ENCODE results near the gene ATP11B.

Gene ATP11B

DNA sequence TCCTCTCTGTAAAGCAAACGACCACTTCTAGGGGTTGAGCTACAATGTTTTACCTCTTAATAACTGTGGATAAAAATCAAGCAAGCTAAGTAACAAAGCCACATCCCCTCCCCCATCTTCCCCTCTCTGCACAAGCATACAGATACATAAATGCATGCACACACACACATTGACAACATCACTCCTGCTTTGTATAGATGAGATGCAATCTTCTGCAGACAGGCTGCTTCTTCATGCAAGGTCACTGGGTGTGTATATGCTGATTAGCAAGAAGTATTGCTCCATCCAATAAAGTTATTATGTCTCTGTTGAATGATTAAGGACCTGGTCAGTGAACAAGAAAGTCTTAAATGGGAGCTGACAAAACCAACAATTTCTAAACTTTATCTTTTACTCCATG lies 8.8 kb upstream of the ATP11B start:
- H3K4me2 ChIP-seq (ENCODE audit: low read length), result no peak overlapping the region
- H3K9ac ChIP-seq (ENCODE audit: low read depth, low read length), result no peak overlapping the region
- H3K9me3 ChIP-seq (replicated peaks; ENCODE audit: low read length), result no peaks in the 10 kb centered on the region
- peaks cover 17% of the 10 kb centered on the region for H3K4me1 ChIP-seq (ENCODE audit: control insufficient read depth, insufficient read depth, low read length)
- H3K36me3 ChIP-seq (ENCODE audit: insufficient read depth, low read length), result no peaks in the 10 kb centered on the region
- H3K27me3 ChIP-seq (ENCODE audit: control insufficient read depth, insufficient read depth, low read length), result no peaks in the 10 kb centered on the region
- H3K4me3 ChIP-seq (ENCODE audit: low read length), result no peak overlapping the region

DNA sequence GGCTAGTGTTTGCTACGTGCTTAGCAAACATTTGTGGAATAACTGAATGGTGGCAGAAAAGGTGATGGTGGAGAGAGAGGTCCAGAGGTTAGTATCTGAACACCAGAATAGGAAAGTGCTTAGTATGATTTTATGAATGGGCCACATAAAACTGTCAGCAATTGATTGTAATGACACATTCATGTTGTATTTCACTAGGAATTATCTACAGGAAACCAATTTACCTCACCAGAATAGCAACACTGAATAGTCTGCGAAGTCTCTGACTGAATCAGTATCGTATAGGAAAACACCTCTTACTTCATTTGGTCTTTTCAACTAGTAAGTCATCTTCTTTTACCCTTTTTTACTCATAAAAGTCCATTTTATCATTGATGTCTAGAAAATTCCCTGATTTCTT lies 8.2 kb upstream of the ATP11B start:
- no peaks in the 10 kb centered on the region for H3K36me3 ChIP-seq (ENCODE audit: insufficient read depth, low read length)

DNA sequence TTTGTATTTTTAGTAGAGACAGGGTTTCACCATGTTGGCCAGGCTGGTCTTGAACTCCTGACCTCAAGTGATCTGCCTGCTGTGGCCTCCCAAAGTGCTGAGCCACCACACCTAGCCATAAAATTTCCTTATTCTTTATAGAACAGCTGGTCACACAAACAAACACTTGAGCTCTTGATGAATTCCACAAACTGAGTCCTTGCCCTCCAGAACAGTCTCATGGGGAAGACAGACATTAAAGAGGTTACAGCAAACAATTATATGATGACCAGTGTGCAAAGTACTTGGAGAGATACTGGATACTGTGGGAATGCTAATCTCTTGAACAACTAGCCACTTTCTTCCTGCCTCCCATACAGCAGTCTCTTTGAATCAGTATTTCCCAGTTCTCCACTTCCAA lies 7.5 kb upstream of the ATP11B start:
- no peak overlapping the region for H3K9ac ChIP-seq (ENCODE audit: low read depth, low read length)
- no peak overlapping the region for H3K4me2 ChIP-seq (ENCODE audit: low read length)
- no peak overlapping the region for H3K4me3 ChIP-seq (ENCODE audit: low read length)
- no peaks in the 10 kb centered on the region for H3K36me3 ChIP-seq (ENCODE audit: insufficient read depth, low read length)
- peaks cover 17% of the 10 kb centered on the region for H3K4me1 ChIP-seq (ENCODE audit: control insufficient read depth, insufficient read depth, low read length)
- H3K9me3 ChIP-seq (replicated peaks; ENCODE audit: low read length), result no peaks in the 10 kb centered on the region
- H3K27me3 ChIP-seq (ENCODE audit: control insufficient read depth, insufficient read depth, low read length), result no peaks in the 10 kb centered on the region

More for the DNA sequence above, 8.2 kb upstream of the ATP11B start:
- H3K9me3 ChIP-seq (replicated peaks; ENCODE audit: low read length), result no peaks in the 10 kb centered on the region
- no peak overlapping the region for H3K4me3 ChIP-seq (ENCODE audit: low read length)
- H3K27me3 ChIP-seq (ENCODE audit: control insufficient read depth, insufficient read depth, low read length), result no peaks in the 10 kb centered on the region
- H3K4me1 ChIP-seq (ENCODE audit: control insufficient read depth, insufficient read depth, low read length), result peaks cover 17% of the 10 kb centered on the region
- H3K9ac ChIP-seq (ENCODE audit: low read depth, low read length), result no peak overlapping the region
- H3K4me2 ChIP-seq (ENCODE audit: low read length), result no peak overlapping the region

DNA sequence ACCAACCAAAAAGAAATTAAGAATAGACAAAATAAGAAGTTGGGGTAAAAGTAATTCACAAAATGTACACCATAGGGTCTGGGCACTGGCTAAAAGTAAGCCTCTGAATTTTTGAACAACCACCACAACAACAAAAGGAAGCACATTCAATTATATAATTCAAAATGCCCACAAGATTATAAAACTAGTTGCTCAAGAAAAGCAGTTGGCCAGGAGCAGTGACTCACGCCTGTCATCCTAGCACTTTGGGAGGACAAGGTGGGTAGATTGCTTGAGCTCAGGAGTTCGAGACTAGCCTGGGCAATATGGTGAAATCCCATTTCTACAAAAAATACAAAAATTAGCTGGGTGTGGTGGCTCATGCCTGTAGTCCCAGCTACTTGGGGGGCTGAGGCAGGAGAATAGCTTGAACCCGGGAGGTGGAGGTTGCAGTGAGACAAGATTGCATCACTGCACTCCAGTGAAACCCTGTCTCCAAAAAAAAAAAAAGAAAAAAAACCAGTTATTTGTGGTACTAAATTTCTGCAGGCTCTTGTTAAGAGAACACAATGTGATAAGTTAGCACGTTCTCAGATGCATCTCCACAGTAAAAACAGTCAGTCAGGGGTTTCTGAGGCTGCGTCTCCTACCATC lies 6.6 kb upstream of the ATP11B start:
- H3K9me3 ChIP-seq (replicated peaks; ENCODE audit: low read length), result no peaks in the 10 kb centered on the region

DNA sequence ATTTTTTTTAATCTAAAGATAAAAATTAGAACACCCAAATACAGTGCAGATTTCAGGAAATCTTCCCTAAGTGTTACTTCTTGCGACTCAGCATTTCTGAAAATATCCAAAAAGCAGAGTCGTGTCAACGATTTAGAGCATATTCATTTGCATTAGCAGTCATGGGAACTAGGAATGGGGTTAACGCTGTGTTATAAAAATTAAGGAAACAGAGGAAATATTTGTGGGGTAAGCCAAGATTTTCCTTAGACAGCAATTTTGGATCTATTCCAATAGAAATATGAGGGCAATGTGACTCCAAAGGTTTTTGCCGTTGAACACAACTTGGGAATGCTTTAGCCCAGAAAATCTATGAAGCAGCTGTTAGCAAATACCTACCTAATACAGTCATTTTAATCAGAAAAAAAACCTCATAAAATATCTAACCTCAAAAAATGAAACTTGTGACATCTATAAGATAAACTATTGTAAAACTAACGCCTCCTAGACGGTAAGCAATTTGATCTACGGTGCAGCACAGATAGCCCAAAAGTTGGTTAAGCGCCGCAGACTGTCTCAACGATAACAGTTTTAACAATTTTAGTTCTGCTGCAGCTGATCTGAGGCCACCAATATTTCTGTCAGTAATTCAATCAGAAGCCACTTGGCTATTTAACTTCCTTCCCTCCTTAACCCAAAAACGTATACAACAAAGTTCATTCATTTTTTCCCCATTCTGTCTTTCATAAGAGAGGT lies 5.8 kb upstream of the ATP11B start:
- H3K36me3 ChIP-seq (ENCODE audit: insufficient read depth, low read length), result no peaks in the 10 kb centered on the region
- H3K9me3 ChIP-seq (replicated peaks; ENCODE audit: low read length), result no peaks in the 10 kb centered on the region
- H3K4me3 ChIP-seq (ENCODE audit: low read length), result no peak overlapping the region
- no peaks in the 10 kb centered on the region for H3K27me3 ChIP-seq (ENCODE audit: control insufficient read depth, insufficient read depth, low read length)
- peaks cover 18% of the 10 kb centered on the region for H3K4me1 ChIP-seq (ENCODE audit: control insufficient read depth, insufficient read depth, low read length)
- peak overlapping the region; percentile 51 for H3K4me2 ChIP-seq (ENCODE audit: low read length)
- peak overlapping the region; percentile 9 for H3K9ac ChIP-seq (ENCODE audit: low read depth, low read length)

More for the DNA sequence above, 6.6 kb upstream of the ATP11B start:
- H3K9ac ChIP-seq (ENCODE audit: low read depth, low read length), result peak overlapping the region; percentile 9
- no peak overlapping the region for H3K4me3 ChIP-seq (ENCODE audit: low read length)
- no peaks in the 10 kb centered on the region for H3K27me3 ChIP-seq (ENCODE audit: control insufficient read depth, insufficient read depth, low read length)
- peak overlapping the region; percentile 51 for H3K4me2 ChIP-seq (ENCODE audit: low read length)
- peaks cover 17% of the 10 kb centered on the region for H3K4me1 ChIP-seq (ENCODE audit: control insufficient read depth, insufficient read depth, low read length)
- no peaks in the 10 kb centered on the region for H3K36me3 ChIP-seq (ENCODE audit: insufficient read depth, low read length)

DNA sequence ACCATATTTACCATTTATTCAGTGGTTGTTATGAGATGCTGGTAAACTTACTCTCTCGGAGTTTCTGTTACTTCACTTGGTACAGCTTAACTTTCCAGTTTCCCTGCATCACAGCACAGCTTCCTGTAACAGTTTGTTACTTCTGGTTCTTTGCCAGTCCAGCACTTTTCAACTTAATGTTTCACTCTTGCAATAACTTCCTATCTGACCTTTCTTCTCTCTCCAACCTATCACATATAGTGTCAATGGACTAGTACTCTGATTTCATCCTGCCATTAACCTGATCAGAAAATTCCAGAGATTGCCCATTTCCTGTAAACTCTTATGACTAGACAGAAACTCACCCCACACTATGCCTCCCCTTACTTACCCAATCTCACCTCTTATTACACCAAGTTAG lies 3.9 kb upstream of the ATP11B start:
- no peak overlapping the region for H3K4me2 ChIP-seq (ENCODE audit: low read length)
- H3K36me3 ChIP-seq (ENCODE audit: insufficient read depth, low read length), result no peaks in the 10 kb centered on the region
- no peak overlapping the region for H3K4me3 ChIP-seq (ENCODE audit: low read length)
- H3K9me3 ChIP-seq (replicated peaks; ENCODE audit: low read length), result no peaks in the 10 kb centered on the region
- H3K27me3 ChIP-seq (ENCODE audit: control insufficient read depth, insufficient read depth, low read length), result no peaks in the 10 kb centered on the region
- H3K4me1 ChIP-seq (ENCODE audit: control insufficient read depth, insufficient read depth, low read length), result peaks cover 21% of the 10 kb centered on the region
- no peak overlapping the region for H3K9ac ChIP-seq (ENCODE audit: low read depth, low read length)

DNA sequence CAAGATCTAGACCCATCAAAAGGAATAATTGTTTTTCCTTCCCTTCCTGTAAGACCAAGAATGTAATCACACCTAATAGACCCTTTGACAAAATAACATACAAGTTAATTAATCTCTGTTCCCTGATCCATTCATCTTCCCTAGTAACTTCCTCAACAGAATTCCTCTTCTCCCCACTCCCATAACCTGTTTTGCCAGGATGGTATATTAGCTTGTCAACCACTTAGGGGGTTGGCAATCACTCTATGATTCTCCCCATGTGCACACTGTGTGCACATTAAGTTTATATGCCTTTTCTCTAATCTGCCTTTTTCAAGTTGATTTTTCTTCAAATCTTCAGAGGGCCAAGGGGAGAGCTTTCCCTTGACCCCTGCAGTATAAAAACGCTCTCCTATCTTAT lies 2.7 kb upstream of the ATP11B start:
- Histone ChIP-seq H3K27me3 (ENCODE audit: control insufficient read depth, insufficient read depth, low read length) (no peaks in the 10 kb centered on the region), H3K4me2 (ENCODE audit: low read length) (no peak overlapping the region), H3K9ac (ENCODE audit: low read depth, low read length) (no peak overlapping the region), H3K4me1 (ENCODE audit: control insufficient read depth, insufficient read depth, low read length) (peaks cover 27% of the 10 kb centered on the region), H3K4me3 (ENCODE audit: low read length) (no peak overlapping the region), H3K36me3 (ENCODE audit: insufficient read depth, low read length) (no peaks in the 10 kb centered on the region), H3K9me3 (replicated peaks; ENCODE audit: low read length) (no peaks in the 10 kb centered on the region)

DNA sequence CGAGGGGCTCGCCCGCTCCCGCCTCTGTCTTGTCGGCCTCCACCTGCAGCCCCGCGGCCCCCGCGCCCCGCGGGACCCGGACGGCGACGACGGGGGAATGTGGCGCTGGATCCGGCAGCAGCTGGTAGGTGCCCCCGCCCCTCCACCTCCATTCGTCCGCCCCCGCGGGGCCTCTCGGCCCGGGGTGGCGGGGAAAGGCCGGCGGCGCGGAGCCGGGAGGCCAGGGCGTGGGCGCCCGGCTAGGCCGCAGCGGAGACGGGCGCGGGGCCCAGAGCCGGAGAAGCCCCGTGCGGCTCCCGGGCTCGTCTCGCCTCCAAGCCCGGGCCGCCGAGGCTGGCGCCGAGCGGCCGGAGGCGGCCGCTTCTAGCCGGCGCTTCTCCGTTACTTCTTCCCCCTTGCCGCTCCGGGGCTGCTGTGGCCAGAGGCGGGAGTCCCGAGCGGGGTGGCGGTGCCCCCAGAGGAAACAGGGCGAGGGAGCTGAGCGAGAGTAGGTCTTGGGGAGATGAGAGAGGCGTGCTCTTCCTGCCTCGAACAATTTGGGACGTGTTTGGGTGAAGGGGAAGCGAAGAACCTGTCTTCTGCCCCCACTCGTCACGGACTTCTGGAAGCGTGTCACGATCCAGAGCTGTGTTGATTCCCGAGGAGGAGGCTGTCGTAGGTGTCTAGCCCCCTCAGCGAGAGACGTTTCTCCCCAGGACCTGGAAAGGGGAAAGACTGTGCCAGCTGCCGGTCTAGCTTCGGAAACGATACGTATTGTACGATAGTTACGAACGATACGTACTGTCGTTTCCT lies 555 bp downstream of the ATP11B start:
- Histone ChIP-seq H3K4me1 (ENCODE audit: control insufficient read depth, insufficient read depth, low read length) (peaks cover 16% of the 10 kb centered on the region), H3K27me3 (ENCODE audit: control insufficient read depth, insufficient read depth, low read length) (no peaks in the 10 kb centered on the region), H3K4me2 (ENCODE audit: low read length) (peak overlapping the region; percentile 84), H3K9ac (ENCODE audit: low read depth, low read length) (peak overlapping the region; percentile 90), H3K4me3 (ENCODE audit: low read length) (peak overlapping the region; percentile 96), H3K36me3 (ENCODE audit: insufficient read depth, low read length) (no peaks in the 10 kb centered on the region), H3K9me3 (replicated peaks; ENCODE audit: low read length) (no peaks in the 10 kb centered on the region)

DNA sequence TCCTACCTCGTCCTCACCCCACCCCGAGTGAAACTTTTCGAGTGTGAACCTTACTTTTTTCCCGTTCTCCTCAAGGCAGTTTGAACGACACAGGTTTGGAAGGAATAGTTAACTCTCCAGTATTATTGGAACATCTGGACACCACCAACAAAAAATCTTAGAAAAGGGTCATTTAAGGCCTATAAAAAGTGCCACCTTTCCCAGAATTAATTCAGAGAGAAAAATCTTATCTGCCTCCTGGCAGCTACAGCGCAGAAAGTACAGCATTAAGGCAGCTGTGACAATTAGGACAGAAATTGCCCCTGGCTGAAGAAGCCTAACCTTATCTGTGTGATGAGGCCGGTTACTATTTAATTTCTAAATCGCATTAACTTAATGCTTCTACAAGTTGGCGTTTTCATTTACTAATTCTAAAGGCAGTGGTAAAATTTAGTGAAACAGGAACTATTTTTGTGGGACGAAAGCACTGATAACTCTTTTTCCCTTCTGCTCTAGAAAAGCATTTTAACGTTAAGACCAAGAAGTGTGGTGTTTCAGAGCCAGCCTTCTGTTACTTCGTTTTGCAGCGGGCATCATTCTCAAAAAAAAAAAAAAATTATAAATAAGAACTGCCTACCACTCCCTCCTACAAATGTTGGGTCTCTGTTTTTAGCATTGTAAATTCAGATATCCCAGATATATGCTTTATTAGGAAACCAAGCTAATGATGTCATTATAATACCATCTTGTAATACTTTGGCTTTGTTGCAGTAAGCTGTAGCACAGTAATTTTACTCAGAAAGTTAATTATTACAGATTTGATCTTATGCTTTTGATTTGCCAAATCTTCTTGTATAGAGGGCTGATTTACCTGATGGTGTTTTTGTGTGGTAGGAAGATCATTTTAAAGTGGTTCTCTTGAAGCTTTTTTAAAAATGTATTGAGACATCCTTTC lies 1.4 kb downstream of the ATP11B start:
- peak overlapping the region; percentile 96 for H3K4me3 ChIP-seq (ENCODE audit: low read length)
- no peaks in the 10 kb centered on the region for H3K36me3 ChIP-seq (ENCODE audit: insufficient read depth, low read length)
- H3K9ac ChIP-seq (ENCODE audit: low read depth, low read length), result peak overlapping the region; percentile 90
- peaks cover 11% of the 10 kb centered on the region for H3K4me1 ChIP-seq (ENCODE audit: control insufficient read depth, insufficient read depth, low read length)
- H3K9me3 ChIP-seq (replicated peaks; ENCODE audit: low read length), result no peaks in the 10 kb centered on the region
- H3K4me2 ChIP-seq (ENCODE audit: low read length), result peak overlapping the region; percentile 84
- H3K27me3 ChIP-seq (ENCODE audit: control insufficient read depth, insufficient read depth, low read length), result no peaks in the 10 kb centered on the region

DNA sequence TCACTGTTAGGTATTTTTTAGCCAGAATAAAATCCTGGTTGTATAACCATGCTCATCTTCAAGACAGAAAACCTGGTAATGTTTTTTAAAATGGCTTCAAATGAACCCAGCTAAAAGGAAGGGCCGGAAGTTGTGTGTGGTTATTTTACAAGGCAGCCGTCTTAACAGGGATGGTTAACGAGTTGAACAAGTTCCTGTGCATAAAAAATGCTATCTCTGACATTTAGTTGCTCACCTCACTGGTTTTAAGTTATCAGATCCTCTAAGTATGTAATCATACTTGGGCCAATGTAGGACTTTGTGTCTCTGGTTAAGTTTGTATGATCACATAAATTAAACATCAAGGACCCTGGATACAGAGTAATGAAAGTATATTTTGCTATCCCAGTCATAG lies 2.1 kb downstream of the ATP11B start:
- H3K36me3 ChIP-seq (ENCODE audit: insufficient read depth, low read length), result no peaks in the 10 kb centered on the region
- peak overlapping the region; percentile 84 for H3K4me2 ChIP-seq (ENCODE audit: low read length)
- H3K4me3 ChIP-seq (ENCODE audit: low read length), result peak overlapping the region; percentile 96
- H3K4me1 ChIP-seq (ENCODE audit: control insufficient read depth, insufficient read depth, low read length), result peaks cover 11% of the 10 kb centered on the region
- H3K9ac ChIP-seq (ENCODE audit: low read depth, low read length), result peak overlapping the region; percentile 90
- no peaks in the 10 kb centered on the region for H3K27me3 ChIP-seq (ENCODE audit: control insufficient read depth, insufficient read depth, low read length)
- H3K9me3 ChIP-seq (replicated peaks; ENCODE audit: low read length), result no peaks in the 10 kb centered on the region

DNA sequence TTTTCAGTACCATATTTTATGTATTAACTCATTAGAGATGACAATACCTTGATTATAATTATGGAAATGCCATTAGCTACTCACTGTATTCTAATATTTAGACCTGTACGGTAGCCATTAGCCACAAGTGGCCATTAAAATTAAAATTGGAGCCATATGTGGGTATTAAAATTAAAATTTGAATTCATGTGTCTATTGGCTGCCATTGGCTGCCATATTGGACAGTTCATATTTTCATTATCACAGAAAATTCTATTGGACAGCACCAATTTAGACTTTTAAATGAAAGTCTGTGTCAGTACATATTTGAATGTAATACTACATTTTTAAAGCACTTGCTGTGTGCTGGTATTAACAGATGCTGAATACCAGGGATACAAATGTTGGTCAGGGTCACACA lies 3.0 kb downstream of the ATP11B start:
- Histone ChIP-seq H3K9ac (ENCODE audit: low read depth, low read length) (no peak overlapping the region), H3K4me3 (ENCODE audit: low read length) (no peak overlapping the region), H3K9me3 (replicated peaks; ENCODE audit: low read length) (no peaks in the 10 kb centered on the region), H3K4me1 (ENCODE audit: control insufficient read depth, insufficient read depth, low read length) (peaks cover 11% of the 10 kb centered on the region), H3K27me3 (ENCODE audit: control insufficient read depth, insufficient read depth, low read length) (no peaks in the 10 kb centered on the region), H3K36me3 (ENCODE audit: insufficient read depth, low read length) (no peaks in the 10 kb centered on the region), H3K4me2 (ENCODE audit: low read length) (peak overlapping the region; percentile 84)
